HEK293 (cell line): ENCODE measurements around the gene ZNF302.

Source experiments
- INSM2 ChIP-seq: fragments of 450-650 bp; formaldehyde crosslinking; IDR thresholded peaks from 2 replicates; pipeline ENCODE4 v1.5.1; 2016; ENCODE audit warnings: missing biosample characterization, missing genetic modification characterization
- KLF17 ChIP-seq: fragments of 450-650 bp; formaldehyde crosslinking; IDR thresholded peaks from 2 replicates; pipeline ENCODE4 v1.5.1; 2016; ENCODE audit warnings: missing biosample characterization, missing genetic modification characterization
- PRDM10 ChIP-seq: fragments of 450-650 bp; formaldehyde crosslinking; IDR thresholded peaks from 2 replicates; pipeline ENCODE4 v1.5.1; 2016; ENCODE audit warnings: missing biosample characterization, missing genetic modification characterization
- SALL2 ChIP-seq: fragments of 450-650 bp; formaldehyde crosslinking; IDR thresholded peaks from 2 replicates; pipeline ENCODE4 v1.5.0; 2017; ENCODE audit warnings: missing biosample characterization, mild to moderate bottlenecking, missing genetic modification characterization, borderline replicate concordance
- TCF7L2 ChIP-seq: IDR thresholded peaks from 2 replicates; pipeline ENCODE4 v1.6.1; 2011; ENCODE audit warnings: low read depth, mild to moderate bottlenecking, inconsistent platforms, low read length, moderate library complexity, borderline replicate concordance
- TSHZ1 ChIP-seq: fragments of 450-650 bp; formaldehyde crosslinking; IDR thresholded peaks from 2 replicates; pipeline ENCODE4 v1.5.1; 2016; ENCODE audit warnings: missing biosample characterization, missing genetic modification characterization, borderline replicate concordance
- YY2 ChIP-seq: fragments of 450-650 bp; formaldehyde crosslinking; IDR thresholded peaks from 2 replicates; pipeline ENCODE4 v1.5.1; 2016; ENCODE audit warnings: missing biosample characterization, missing genetic modification characterization
- ZBTB20 ChIP-seq: fragments of 450-650 bp; formaldehyde crosslinking; IDR thresholded peaks from 2 replicates; pipeline ENCODE4 v1.5.1; 2016; ENCODE audit warnings: missing biosample characterization, missing genetic modification characterization
- ZNF121 ChIP-seq: fragments of 450-650 bp; formaldehyde crosslinking; IDR thresholded peaks from 2 replicates; pipeline ENCODE4 v1.5.1; 2016; ENCODE audit warnings: missing biosample characterization, missing genetic modification characterization
- ZNF148 ChIP-seq: fragments of 450-650 bp; formaldehyde crosslinking; IDR thresholded peaks from 2 replicates; pipeline ENCODE4 v1.5.0; 2017; ENCODE audit warnings: missing biosample characterization, missing genetic modification characterization, borderline replicate concordance
- ZNF2 ChIP-seq: fragments of 450-650 bp; formaldehyde crosslinking; IDR thresholded peaks from 2 replicates; pipeline ENCODE4 v1.5.1; 2016; ENCODE audit warnings: missing biosample characterization, missing genetic modification characterization
- ZNF221 ChIP-seq: fragments of 450-650 bp; formaldehyde crosslinking; IDR thresholded peaks from 2 replicates; pipeline ENCODE4 v1.5.1; 2017; ENCODE audit warnings: missing biosample characterization, missing genetic modification characterization, borderline replicate concordance
- ZNF239 ChIP-seq: fragments of 450-650 bp; formaldehyde crosslinking; IDR thresholded peaks from 2 replicates; pipeline ENCODE4 v1.5.1; 2016; ENCODE audit warnings: missing biosample characterization, missing genetic modification characterization
- ZNF26 ChIP-seq: fragments of 450-650 bp; formaldehyde crosslinking; IDR thresholded peaks from 2 replicates; pipeline ENCODE4 v1.5.1; 2016; ENCODE audit warnings: missing biosample characterization, missing genetic modification characterization
- ZNF311 ChIP-seq: fragments of 450-650 bp; formaldehyde crosslinking; IDR thresholded peaks from 2 replicates; pipeline ENCODE4 v1.5.1; 2017; ENCODE audit warnings: missing biosample characterization, missing genetic modification characterization, borderline replicate concordance
- ZNF354C ChIP-seq: fragments of 450-650 bp; formaldehyde crosslinking; IDR thresholded peaks from 2 replicates; pipeline ENCODE4 v1.5.1; 2016; ENCODE audit warnings: missing biosample characterization, missing genetic modification characterization, low read depth, borderline replicate concordance
- ZNF488 ChIP-seq: fragments of 450-650 bp; formaldehyde crosslinking; IDR thresholded peaks from 2 replicates; pipeline ENCODE4 v1.5.1; 2016; ENCODE audit warnings: missing biosample characterization, missing genetic modification characterization
- ZNF513 ChIP-seq: fragments of 450-650 bp; IDR thresholded peaks from 2 replicates; pipeline ENCODE4 v1.5.1; 2018; ENCODE audit warnings: missing biosample characterization, missing genetic modification characterization
- ZNF544 ChIP-seq: fragments of 450-650 bp; formaldehyde crosslinking; IDR thresholded peaks from 2 replicates; pipeline ENCODE4 v1.5.0; 2017; ENCODE audit warnings: missing biosample characterization, missing genetic modification characterization
- ZNF548 ChIP-seq: fragments of 450-650 bp; formaldehyde crosslinking; IDR thresholded peaks from 2 replicates; pipeline ENCODE4 v1.5.1; 2016; ENCODE audit warnings: missing biosample characterization, missing genetic modification characterization
- ZNF558 ChIP-seq: fragments of 450-650 bp; formaldehyde crosslinking; IDR thresholded peaks from 2 replicates; pipeline ENCODE4 v1.5.1; 2016; ENCODE audit warnings: missing biosample characterization, missing genetic modification characterization
- ZNF768 ChIP-seq: fragments of 450-650 bp; formaldehyde crosslinking; IDR thresholded peaks from 2 replicates; pipeline ENCODE4 v1.5.1; 2018; ENCODE audit warnings: missing biosample characterization, mild to moderate bottlenecking, missing genetic modification characterization

The ZNF302 gene

GRCh38 chr19:34667349-34668076 lies 10.0 kb upstream of the ZNF302 start (continued):
- TF ChIP-seq ZBTB20 (tag by site-specific recombination), result peak; percentile 51; the same call in 1 of the 2 replicates
- no peak for TF ChIP-seq ZNF488
- no peak for TF ChIP-seq ZNF558 (tag by site-specific recombination)
- TF ChIP-seq ZNF544 (tag by site-specific recombination), result no peak
- TF ChIP-seq KLF17, result peak; percentile 88; the same call in 1 of the 2 replicates
- TF ChIP-seq ZNF221, result no peak
- no peak for TF ChIP-seq ZNF513 (tag by site-specific recombination)
- no peak for TF ChIP-seq ZNF239 (tag by site-specific recombination)
- no peak for TF ChIP-seq TSHZ1
- TF ChIP-seq ZNF768, result no peak
- no peak for TF ChIP-seq ZNF121 (tag by site-specific recombination)
- TF ChIP-seq ZNF311 (tag by site-specific recombination), result no peak
- TF ChIP-seq ZNF2 (tag by site-specific recombination), result peak; percentile 57; the same call in 1 of the 2 replicates
- no peak for TF ChIP-seq SALL2 (tag by site-specific recombination)
- TF ChIP-seq PRDM10, result no peak
- TF ChIP-seq ZNF354C (tag by site-specific recombination), result no peak
- TF ChIP-seq TCF7L2, result no peak
- no peak for TF ChIP-seq ZNF148
- no peak for TF ChIP-seq ZNF26
- no peak for TF ChIP-seq ZNF548
- TF ChIP-seq INSM2 (tag by site-specific recombination), result no peak
- no peak for TF ChIP-seq YY2 (tag by site-specific recombination)
